ENCODE measurements around the gene DMXL1.

DNA sequence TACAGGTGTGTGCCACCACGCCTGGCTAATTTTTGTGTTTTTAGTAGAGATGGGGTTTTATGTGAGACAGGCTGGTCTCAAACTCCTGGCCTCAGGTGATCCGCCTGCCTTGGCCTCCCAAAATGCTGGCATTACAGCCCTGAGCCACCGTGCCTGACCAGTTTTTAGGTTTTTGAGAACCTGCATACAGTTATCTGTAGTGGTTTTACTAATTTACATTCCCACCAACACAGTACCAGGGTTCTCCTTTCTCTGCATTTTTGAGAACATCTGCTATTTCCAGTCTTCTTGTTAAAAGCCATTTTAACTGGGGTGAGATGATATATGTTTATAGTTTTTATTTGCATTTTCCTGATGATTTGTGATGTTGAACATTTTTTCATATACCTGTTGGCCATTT is 12.8 kb downstream of the DMXL1 start:
- no peak for TF ChIP-seq CTCF (IDR thresholded peaks at IDR 0.05)
- TF ChIP-seq POLR2A (IDR thresholded peaks at IDR 0.05) = no peak

Data from breast epithelium (tissue), 3 donors.